GM12801 (cell line): ENCODE data around the gene PURA.

ENCODE experiments used
- TF ChIP-seq, protein P1 (sequence below): IDR thresholded peaks from one replicate; pipeline ENCODE4 v1.5.1; 2011; ENCODE audit warnings: control low read depth; ENCODE audit not compliant: insufficient read length; ENCODE audit errors: extremely low read depth

Gene PURA

DNA sequence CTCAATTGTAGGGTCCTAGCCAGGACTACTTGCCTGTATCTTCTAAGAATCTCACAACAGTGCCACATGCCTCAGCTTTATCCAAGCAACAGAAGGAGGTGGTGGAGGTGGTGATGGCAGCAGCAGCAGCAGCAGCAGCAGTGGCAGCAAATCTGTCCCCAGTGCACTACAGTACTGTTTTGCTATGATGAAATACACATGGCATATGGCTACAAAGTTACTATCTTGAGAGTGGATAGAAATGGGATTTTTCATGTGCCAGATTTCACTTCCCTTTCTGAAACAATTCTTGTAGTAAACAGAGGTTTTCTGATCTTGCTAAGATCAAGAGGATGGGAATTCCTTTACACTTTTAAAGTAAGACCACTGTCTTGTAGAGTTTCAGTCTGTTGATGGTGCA lies 53.0 kb downstream of the PURA start:
- TF ChIP-seq, protein P1, sequence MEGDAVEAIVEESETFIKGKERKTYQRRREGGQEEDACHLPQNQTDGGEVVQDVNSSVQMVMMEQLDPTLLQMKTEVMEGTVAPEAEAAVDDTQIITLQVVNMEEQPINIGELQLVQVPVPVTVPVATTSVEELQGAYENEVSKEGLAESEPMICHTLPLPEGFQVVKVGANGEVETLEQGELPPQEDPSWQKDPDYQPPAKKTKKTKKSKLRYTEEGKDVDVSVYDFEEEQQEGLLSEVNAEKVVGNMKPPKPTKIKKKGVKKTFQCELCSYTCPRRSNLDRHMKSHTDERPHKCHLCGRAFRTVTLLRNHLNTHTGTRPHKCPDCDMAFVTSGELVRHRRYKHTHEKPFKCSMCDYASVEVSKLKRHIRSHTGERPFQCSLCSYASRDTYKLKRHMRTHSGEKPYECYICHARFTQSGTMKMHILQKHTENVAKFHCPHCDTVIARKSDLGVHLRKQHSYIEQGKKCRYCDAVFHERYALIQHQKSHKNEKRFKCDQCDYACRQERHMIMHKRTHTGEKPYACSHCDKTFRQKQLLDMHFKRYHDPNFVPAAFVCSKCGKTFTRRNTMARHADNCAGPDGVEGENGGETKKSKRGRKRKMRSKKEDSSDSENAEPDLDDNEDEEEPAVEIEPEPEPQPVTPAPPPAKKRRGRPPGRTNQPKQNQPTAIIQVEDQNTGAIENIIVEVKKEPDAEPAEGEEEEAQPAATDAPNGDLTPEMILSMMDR: no peak

DNA sequence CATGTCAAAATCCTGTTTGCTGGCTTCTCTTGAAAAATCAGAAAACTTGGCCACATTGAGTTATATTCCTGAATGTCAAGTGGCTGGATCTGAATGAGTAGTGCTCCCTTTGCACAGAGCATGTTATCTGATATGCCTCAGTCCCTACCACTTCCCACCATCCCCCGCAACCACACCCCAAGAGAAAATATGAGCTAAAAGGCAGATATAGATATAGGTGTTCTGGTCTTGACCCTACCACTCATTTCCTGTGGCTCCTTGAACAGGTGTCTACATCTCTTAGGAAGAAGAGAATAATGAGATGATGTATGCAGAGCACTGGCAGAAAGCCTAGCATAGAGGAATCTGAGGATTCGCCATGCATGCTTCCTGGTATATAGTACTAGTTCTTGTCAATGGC lies 54.5 kb downstream of the PURA start:
- TF ChIP-seq, protein P1: no peak

DNA sequence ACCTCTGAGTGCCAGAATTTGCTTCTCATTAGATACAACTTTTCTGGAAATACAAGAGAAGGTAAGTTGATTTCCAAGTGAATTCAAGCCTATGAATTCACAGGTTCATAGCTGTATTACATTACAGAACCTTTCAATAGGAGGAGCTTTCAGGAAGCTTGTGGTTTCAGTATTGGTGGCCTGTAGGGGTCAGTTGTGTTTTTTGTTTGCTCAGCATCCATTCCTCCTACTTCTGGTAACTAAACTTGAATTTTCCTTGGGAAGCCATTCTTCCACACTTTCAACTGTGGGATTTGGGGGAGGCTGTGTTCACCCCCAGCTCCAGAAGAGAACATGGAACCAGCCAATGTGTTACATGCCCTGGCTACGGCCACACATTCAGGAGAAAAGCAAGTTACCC lies 55.5 kb downstream of the PURA start:
- TF ChIP-seq, protein P1: no peak

DNA sequence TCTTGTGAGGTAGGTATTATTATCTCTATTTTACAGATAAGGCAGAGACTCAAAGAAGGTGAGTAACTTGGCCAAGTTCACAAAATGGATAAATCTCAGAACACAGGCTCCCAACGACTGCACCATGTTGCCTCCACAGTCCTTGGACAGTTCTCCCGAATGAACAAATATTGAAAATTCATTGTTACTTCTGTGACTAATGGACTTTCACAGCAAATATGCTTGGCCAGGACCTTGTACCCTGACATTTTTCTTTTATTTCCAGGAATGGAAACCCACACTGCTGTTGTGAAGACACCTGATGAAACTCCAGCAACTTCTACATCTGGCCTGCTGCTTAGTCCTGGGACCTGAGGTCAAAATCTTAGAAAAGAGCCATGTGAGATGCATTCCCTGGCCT lies 58.6 kb downstream of the PURA start:
- TF ChIP-seq, protein P1: no peak

DNA sequence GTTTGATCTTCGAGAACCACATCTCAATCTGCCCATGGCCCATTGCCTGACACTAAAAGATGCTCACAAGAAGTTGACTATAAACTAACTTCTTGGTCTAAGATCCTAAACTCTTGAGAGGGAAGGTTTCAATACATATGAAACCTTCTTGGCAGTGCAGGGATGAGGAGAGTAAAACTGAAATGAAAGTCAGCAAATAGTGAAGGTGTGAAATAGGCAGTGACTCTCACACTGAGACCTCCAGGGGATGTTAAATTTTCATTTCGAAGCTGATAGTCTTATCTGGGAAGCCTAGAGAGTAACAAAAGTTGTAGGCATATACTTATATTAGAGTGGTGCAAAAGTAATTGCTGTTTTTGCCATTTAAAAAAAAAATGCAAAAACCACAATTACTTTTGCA lies 60.1 kb downstream of the PURA start:
- TF ChIP-seq, protein P1: no peak

DNA sequence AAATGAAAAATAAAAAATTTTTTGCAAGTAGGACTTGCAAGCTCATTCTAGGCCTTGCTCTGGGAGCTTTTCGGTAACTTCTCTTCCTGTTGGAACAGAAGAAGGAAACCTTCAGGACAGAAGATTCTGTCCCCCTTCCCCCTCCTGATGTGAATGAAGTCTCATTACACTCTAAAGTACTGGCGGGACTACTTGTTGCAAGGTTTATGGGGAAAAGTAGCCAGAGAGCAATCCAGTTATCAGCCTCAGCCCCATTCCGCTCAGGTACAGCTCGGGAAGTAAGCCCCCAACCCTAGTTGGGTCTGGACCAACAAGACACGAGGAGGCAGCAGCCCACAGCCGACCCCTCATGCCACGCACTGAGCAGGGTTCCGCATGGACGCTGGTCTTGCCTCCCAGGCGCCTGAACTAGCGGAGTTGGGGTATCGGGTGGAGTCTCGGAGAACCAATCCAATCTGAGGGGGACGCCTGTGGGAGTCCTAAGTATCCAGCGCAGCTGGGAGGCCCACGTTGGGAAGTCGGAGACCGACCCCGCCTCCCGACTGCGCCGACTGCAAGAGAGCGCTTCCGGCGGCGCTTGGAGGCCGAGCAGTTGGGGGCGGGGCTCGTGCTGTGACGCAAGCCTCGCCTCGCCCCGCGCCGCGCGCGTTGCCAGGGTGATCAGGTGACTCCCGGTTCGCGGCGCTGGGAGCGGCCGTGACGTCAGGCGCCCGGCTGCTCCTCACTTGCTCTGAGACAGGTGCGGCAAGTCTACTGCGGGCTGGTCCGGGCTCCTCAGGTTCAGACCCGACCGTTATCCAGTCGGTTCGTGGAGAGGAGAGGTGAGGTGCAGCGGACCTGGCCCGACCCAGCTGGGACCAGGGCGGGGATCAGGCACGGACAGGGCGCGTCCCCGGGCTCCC lies 60.8 kb downstream of the PURA start, which contains the start of gene CYSTM1:
Gene CYSTM1, plus strand, starts transcription at position 724 of the 902 bp plus-strand sequence. CDS start 19,278 bp downstream, outside the sequence.
- TF ChIP-seq, protein P1: no peak
